HL-60 (cell line): ENCODE results near the gene COP1.

ENCODE experiments used
- CTCF ChIP-seq: IDR thresholded peaks from one replicate; pipeline ENCODE4 v1.5.1; 2011; ENCODE audit warnings: low read length, control low read depth, inconsistent platforms; ENCODE audit not compliant: insufficient read depth
- GABPA ChIP-seq: IDR thresholded peaks from 2 replicates; pipeline ENCODE4 v1.6.1; 2012; ENCODE audit warnings: low read depth
- POLR2AphosphoS5 ChIP-seq: IDR thresholded peaks from 2 replicates; pipeline ENCODE4 v1.6.1; 2012; ENCODE audit warnings: low read depth
- REST ChIP-seq: IDR thresholded peaks from 2 replicates; pipeline ENCODE4 v1.6.1; 2012; ENCODE audit warnings: low read depth; ENCODE audit not compliant: insufficient replicate concordance
- SPI1 ChIP-seq: IDR thresholded peaks from 2 replicates; pipeline ENCODE4 v1.6.1; 2012; ENCODE audit warnings: low read depth, mild to moderate bottlenecking, borderline replicate concordance

- TF ChIP-seq CTCF = no peak
- no peak for TF ChIP-seq POLR2AphosphoS5
- TF ChIP-seq REST = no peak
- no peak for TF ChIP-seq SPI1
- no peak for TF ChIP-seq GABPA
These were observed 45.1 kb upstream of the COP1 start for GRCh38 chr1:176252191-176252590.
